Pulmonary artery endothelial cell (primary cell): Measurements from ENCODE around the gene PRDM10. TPM values are rescaled to one million over a fixed set of nuclear protein-coding genes. Genes with fewer than 3 reads are reported as not detected.

Experiments used
- DNase-seq: peaks from one replicate; pipeline ENCODE4 v3.0.0-alpha.2; 2011; ENCODE audit warnings: low read depth, low spot score
- total RNA-seq: library from RNA; depleted of rRNA; stranded (reverse); fragments of >200 nt; gene quantifications from 2 replicates; pipeline ENCODE4 v1.2.3, GENCODE V29; 2014

Gene PRDM10
- total RNA-seq, 1 donor from 2014 or later: 4.2 TPM

GRCh38 chr11:129948926-129949466 is 53.6 kb downstream of the PRDM10 start:
- no peak for DNase-seq

- no peak for DNase-seq
Measured at GRCh38 chr11:129947474-129947873, 55.2 kb downstream of the PRDM10 start.

GRCh38 chr11:129946965-129947364 is 55.7 kb downstream of the PRDM10 start:
- no peak for DNase-seq

- no peak for DNase-seq
Measured at GRCh38 chr11:129946256-129946655, 56.4 kb downstream of the PRDM10 start.

- no peak for DNase-seq
Measured at GRCh38 chr11:129945373-129945772, 57.3 kb downstream of the PRDM10 start.

GRCh38 chr11:129944696-129945095 is 57.9 kb downstream of the PRDM10 start:
- no peak for DNase-seq

- DNase-seq: no peak
Measured at GRCh38 chr11:129943036-129943435, 59.6 kb downstream of the PRDM10 start.

- no peak for DNase-seq
Measured at GRCh38 chr11:129939510-129939909, 63.1 kb downstream of the PRDM10 start.

GRCh38 chr11:129938764-129939163 is 63.9 kb downstream of the PRDM10 start:
- no peak for DNase-seq

- DNase-seq: no peak
Measured at GRCh38 chr11:129937592-129938238, 64.9 kb downstream of the PRDM10 start.

- DNase-seq: no peak
Measured at GRCh38 chr11:129935723-129936122, 66.9 kb downstream of the PRDM10 start.

GRCh38 chr11:129933891-129934290 is 68.7 kb downstream of the PRDM10 start:
- DNase-seq: no peak

GRCh38 chr11:129933262-129933661 is 69.4 kb downstream of the PRDM10 start:
- DNase-seq: no peak

- no peak for DNase-seq
Measured at GRCh38 chr11:129932381-129933067, 70.1 kb downstream of the PRDM10 start.

GRCh38 chr11:129930743-129931142 is 71.9 kb downstream of the PRDM10 start:
- no peak for DNase-seq

- peak; percentile 17 for DNase-seq
Measured at GRCh38 chr11:129930296-129930695, 72.3 kb downstream of the PRDM10 start.

- DNase-seq: no peak
Measured at GRCh38 chr11:129929721-129930120, 72.9 kb downstream of the PRDM10 start.

- DNase-seq: no peak
Measured at GRCh38 chr11:129928923-129929692, 73.5 kb downstream of the PRDM10 start.

GRCh38 chr11:129922674-129923073 is 80.0 kb downstream of the PRDM10 start:
- DNase-seq: no peak

- DNase-seq: no peak
Measured at GRCh38 chr11:129918361-129918760, 84.3 kb downstream of the PRDM10 start.

- no peak for DNase-seq
Measured at GRCh38 chr11:129917231-129917630, 85.4 kb downstream of the PRDM10 start.

GRCh38 chr11:129911298-129911697 is 91.3 kb downstream of the PRDM10 start:
- DNase-seq: peak; percentile 41
